PC-9 (cell line): ENCODE data around the gene ZNF708. TPM values are rescaled to one million over a fixed set of nuclear protein-coding genes. Genes with fewer than 3 reads are reported as not detected.
"Not testable (repeated sequence)": the region's sequence is repeated elsewhere in the genome, so short reads cannot be mapped to it uniquely, and the experiment has no call there.

Experiments
- BruUV-seq: library from RNA; stranded (reverse); fragments of 400-500 nt; replicated peaks from 2 replicates; lab custom pipeline; 2021; lab: Mats Ljungman, UMichigan
- CTCF ChIA-PET: fragments of 300-600 bp; sonication (Branson Sonifier 250); formaldehyde crosslinking; loops from one replicate; lab custom pipeline; 2022; ENCODE audit warnings: antibody characterized with exemption; lab: Charles Lee
- POLR2A ChIA-PET: fragments of 300-600 bp; sonication (Branson Sonifier 250); formaldehyde crosslinking; loops from one replicate; lab custom pipeline; 2022; ENCODE audit warnings: antibody characterized with exemption; ENCODE audit not compliant: unreplicated experiment; lab: Charles Lee
- DNase-seq, 2 experiments: peaks; one replicate each; pipeline versions ENCODE4 v3.0.0 to v3.0.0-alpha.2; 2015 to 2022; ENCODE audit warnings: mixed read lengths in 1 of 2
- H2AFZ ChIP-seq: fragments of 200-600 bp; sonication (generic); 2 replicates; pipeline ENCODE4 v1.8.1; 2017; ENCODE audit warnings: antibody characterized with exemption
- H3F3A ChIP-seq: fragments of 200-600 bp; sonication (generic); 2 replicates; pipeline ENCODE4 v1.8.1; 2017; ENCODE audit warnings: antibody characterized with exemption, mild to moderate bottlenecking, low read depth; ENCODE audit not compliant: insufficient read depth
- H3K27ac ChIP-seq: fragments of 200-600 bp; sonication (generic); 2 replicates; pipeline ENCODE4 v1.6.1; 2016; ENCODE audit warnings: mixed run types
- H3K27me3 ChIP-seq: fragments of 200-600 bp; sonication (generic); 2 replicates; pipeline ENCODE4 v1.6.1; 2016; ENCODE audit warnings: low read depth, mixed run types; ENCODE audit not compliant: insufficient read depth
- H3K36me3 ChIP-seq: fragments of 200-600 bp; sonication (generic); 2 replicates; pipeline ENCODE4 v1.6.1; 2016; ENCODE audit warnings: low read depth, mixed run types
- H3K4me1 ChIP-seq: fragments of 200-600 bp; sonication (generic); replicated peaks from 2 replicates; pipeline ENCODE4 v1.6.1; 2016; ENCODE audit warnings: mixed run types; ENCODE audit not compliant: insufficient read depth
- H3K4me2 ChIP-seq: fragments of 200-600 bp; sonication (generic); 2 replicates; pipeline ENCODE4 v1.6.1; 2017; ENCODE audit warnings: mixed run types
- H3K4me3 ChIP-seq: fragments of 200-600 bp; sonication (generic); 2 replicates; pipeline ENCODE4 v1.6.1; 2016; ENCODE audit warnings: mixed run types
- H3K79me2 ChIP-seq: fragments of 200-600 bp; sonication (generic); 2 replicates; pipeline ENCODE4 v1.6.1; 2017; ENCODE audit warnings: low read depth, mixed run types
- H3K9me2 ChIP-seq: fragments of 200-600 bp; sonication (generic); 2 replicates; pipeline ENCODE4 v1.8.1; 2017; ENCODE audit warnings: mild to moderate bottlenecking; ENCODE audit not compliant: insufficient read depth
- H3K9me3 ChIP-seq: fragments of 200-600 bp; sonication (generic); 2 replicates; pipeline ENCODE4 v1.8.1; 2016; ENCODE audit warnings: low read depth; ENCODE audit not compliant: insufficient read depth
- H4K20me1 ChIP-seq: fragments of 200-600 bp; sonication (generic); 2 replicates; pipeline ENCODE4 v1.8.1; 2017; ENCODE audit not compliant: insufficient read depth
- EZH2 ChIP-seq: fragments of 200-600 bp; sonication (generic); IDR thresholded peaks from 2 replicates; pipeline ENCODE4 v1.8.0; 2017; ENCODE audit warnings: antibody characterized with exemption, low read depth
- intact Hi-C: fragments of 100-400 bp; cut with micrococcal nuclease; formaldehyde crosslinking; loops from one replicate; pipeline ENCODE4 v1.10.0; 2022; ENCODE audit not compliant: unreplicated experiment
- total RNA-seq: library from RNA; stranded (reverse); gene quantifications from 2 replicates; pipeline ENCODE4 v1.2.3, GENCODE V29; 2021
- TF ChIP-seq, protein P1 (sequence below): fragments of 200-600 bp; sonication (generic); conservative IDR thresholded peaks from 2 replicates; pipeline ENCODE4 v1.6.1; 2017; ENCODE audit warnings: mixed run types, antibody characterized with exemption, mild to moderate bottlenecking, moderate library complexity

The ZNF708 gene
- total RNA-seq, 1 experiment from 2014 or later = 2.5 TPM

DNA sequence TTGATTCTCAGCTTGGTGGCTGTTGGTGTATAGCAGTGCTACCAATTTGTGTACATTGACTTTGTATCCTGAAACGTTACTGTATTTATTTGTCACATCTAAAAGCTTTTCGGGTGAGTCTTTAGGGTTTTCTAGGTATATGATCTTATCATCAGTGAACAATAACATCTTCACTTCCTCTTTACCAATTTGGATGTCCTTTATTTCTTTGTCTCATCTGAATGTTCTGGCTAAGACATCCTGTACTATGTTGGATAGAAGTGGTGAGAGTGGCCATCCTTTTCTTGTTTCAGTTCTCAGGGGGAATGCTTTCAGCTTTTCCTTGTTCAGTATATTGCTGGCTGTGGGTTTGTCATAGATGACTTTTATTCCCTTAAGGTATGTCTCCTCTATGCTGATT lies 23.6 kb upstream of the ZNF708 start:
- no peak overlapping the region for H2AFZ ChIP-seq
- no peak overlapping the region for H3K4me3 ChIP-seq
- no peaks in the 10 kb centered on the region for H3K27me3 ChIP-seq
- no peaks in the 10 kb centered on the region for H3K79me2 ChIP-seq
- no peaks in the 10 kb centered on the region for H3K9me2 ChIP-seq
- no TSS peak for BruUV-seq
- CTCF ChIA-PET = no interaction called here
- TF ChIP-seq EZH2 = no peak
- TF ChIP-seq, protein P1, sequence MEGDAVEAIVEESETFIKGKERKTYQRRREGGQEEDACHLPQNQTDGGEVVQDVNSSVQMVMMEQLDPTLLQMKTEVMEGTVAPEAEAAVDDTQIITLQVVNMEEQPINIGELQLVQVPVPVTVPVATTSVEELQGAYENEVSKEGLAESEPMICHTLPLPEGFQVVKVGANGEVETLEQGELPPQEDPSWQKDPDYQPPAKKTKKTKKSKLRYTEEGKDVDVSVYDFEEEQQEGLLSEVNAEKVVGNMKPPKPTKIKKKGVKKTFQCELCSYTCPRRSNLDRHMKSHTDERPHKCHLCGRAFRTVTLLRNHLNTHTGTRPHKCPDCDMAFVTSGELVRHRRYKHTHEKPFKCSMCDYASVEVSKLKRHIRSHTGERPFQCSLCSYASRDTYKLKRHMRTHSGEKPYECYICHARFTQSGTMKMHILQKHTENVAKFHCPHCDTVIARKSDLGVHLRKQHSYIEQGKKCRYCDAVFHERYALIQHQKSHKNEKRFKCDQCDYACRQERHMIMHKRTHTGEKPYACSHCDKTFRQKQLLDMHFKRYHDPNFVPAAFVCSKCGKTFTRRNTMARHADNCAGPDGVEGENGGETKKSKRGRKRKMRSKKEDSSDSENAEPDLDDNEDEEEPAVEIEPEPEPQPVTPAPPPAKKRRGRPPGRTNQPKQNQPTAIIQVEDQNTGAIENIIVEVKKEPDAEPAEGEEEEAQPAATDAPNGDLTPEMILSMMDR = no peak
- H4K20me1 ChIP-seq = no peaks in the 10 kb centered on the region
- peaks cover 27% of the 10 kb centered on the region for H3K9me3 ChIP-seq
- intact Hi-C loops = no loop called here
- no peak overlapping the region for H3K27ac ChIP-seq
- POLR2A ChIA-PET = no interaction called here
- H3F3A ChIP-seq = no peaks in the 10 kb centered on the region
- no peaks in the 10 kb centered on the region for H3K36me3 ChIP-seq
- no peaks in the 10 kb centered on the region for H3K4me1 ChIP-seq
- no peak for DNase-seq
- no peak overlapping the region for H3K4me2 ChIP-seq

DNA sequence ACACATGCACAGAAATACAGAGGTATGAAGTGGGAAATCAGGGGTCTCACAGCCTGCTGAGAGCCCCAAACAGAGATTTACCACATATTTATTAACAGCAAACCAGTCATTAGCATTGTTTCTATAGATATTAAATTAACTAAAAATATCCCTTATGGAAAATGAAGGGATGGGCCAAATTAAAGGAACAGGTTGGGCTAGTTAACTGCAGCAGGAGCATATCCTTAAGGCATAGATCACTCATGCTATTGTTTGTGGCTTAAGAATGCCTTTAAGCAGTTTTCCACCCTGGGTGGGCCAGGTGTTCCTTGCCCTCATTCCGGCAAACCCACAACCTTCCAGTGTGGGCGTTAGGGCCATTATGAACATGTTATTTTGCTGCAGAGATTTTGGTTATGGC lies 15.6 kb upstream of the ZNF708 start:
- H3K36me3 ChIP-seq, H3K79me2 ChIP-seq, H4K20me1 ChIP-seq, POLR2A ChIA-PET, H3K27ac ChIP-seq, intact Hi-C loops, H3K9me2 ChIP-seq, BruUV-seq, H3F3A ChIP-seq, H3K4me3 ChIP-seq, H3K27me3 ChIP-seq, H3K4me1 ChIP-seq, DNase-seq, H3K4me2 ChIP-seq, CTCF ChIA-PET: not testable (repeated sequence)
- peaks cover 39% of the 10 kb centered on the region for H3K9me3 ChIP-seq
- 0 out of 2 replicates have a peak overlapping the region, but pooled peaks have one; percentile 37 for H2AFZ ChIP-seq

DNA sequence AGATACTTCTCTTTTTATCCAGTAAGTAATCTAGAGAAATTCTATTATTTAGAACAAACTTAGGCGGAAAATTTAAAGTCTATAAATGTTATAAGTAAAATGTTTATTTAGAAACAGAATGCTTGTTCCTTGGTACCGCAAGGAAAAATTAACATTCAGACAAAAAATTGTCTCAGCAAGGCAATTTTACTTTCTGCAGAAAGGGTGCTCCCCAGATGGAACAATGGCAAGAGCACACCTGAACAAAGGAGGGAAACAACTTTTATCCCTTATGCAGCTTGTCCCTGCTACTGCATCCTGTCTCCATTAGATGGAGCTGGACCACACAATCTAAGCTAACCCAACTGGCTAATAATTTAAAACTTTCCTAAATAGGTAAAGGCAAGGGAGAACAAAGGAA lies 6.5 kb upstream of the ZNF708 start:
- Histone ChIP-seq H3K36me3 (no peaks in the 10 kb centered on the region), H3K79me2 (no peaks in the 10 kb centered on the region), H3K4me2 (no peak overlapping the region), H4K20me1 (no peaks in the 10 kb centered on the region), H3F3A (no peaks in the 10 kb centered on the region), H3K4me3 (no peak overlapping the region), H2AFZ (no peak overlapping the region), H3K27me3 (no peaks in the 10 kb centered on the region), H3K9me2 (no peaks in the 10 kb centered on the region), H3K27ac (no peak overlapping the region), H3K9me3 (peaks cover 30% of the 10 kb centered on the region), H3K4me1 (no peaks in the 10 kb centered on the region)
- DNase-seq = no peak
- BruUV-seq = no TSS peak
- ChIA-PET POLR2A (no interaction called here), CTCF (no interaction called here)
- TF ChIP-seq, protein P1 = no peak
- no peak for TF ChIP-seq EZH2
- intact Hi-C loops = no loop called here

DNA sequence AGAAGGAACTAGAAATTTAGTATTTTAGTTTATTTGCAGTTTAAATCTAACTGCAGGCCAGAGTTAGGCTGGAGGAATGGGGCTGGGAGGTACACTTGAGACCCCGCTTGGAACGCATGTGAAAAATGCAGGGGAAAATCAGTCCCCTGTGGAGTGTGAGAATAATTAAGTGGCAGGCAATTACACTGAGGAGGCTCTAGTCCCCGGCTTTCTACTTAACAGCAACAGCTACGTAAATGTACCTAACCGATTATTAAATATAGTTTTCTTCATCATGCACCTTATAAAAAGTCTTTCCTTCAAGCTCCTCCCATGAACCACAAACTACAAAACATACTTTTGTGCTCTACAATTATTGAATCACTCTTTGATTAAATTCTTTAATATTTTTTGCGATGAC lies 804 bp downstream of the ZNF708 start:
- BruUV-seq = no TSS peak
- peaks cover 4% of the 10 kb centered on the region; the same call in 1 of the 2 replicates for H3F3A ChIP-seq
- CTCF ChIA-PET = interaction anchor here (1.2 kb wide), 1 partner anchor 69 kb away, joined by 3 read pairs; no protein-coding TSS in a partner anchor
- peaks cover 25% of the 10 kb centered on the region for H3K36me3 ChIP-seq
- peaks cover 21% of the 10 kb centered on the region for H3K9me3 ChIP-seq
- intact Hi-C loops = loop anchor here (2.0 kb wide), 2 partner anchors 30 to 68 kb away; partner anchors contain the start of genes ZNF493 and ZNF738
- H3K27ac ChIP-seq = 0 out of 2 replicates have a peak overlapping the region, but pooled peaks have one; percentile 57
- POLR2A ChIA-PET = interaction anchor here (0.6 to 1.0 kb wide), 3 partner anchors 30 to 186 kb away, joined by 3 to 5 read pairs (median 4); partner anchors contain the start of genes ZNF431 and ZNF738
- H3K27me3 ChIP-seq = no peaks in the 10 kb centered on the region
- H3K4me3 ChIP-seq = peak overlapping the region; percentile 79
- H2AFZ ChIP-seq = peak overlapping the region; percentile 99
- H3K4me2 ChIP-seq = peak overlapping the region; percentile 84
- TF ChIP-seq, protein P1 = no peak
- no peak for TF ChIP-seq EZH2
- H3K4me1 ChIP-seq = peaks cover 7% of the 10 kb centered on the region
- no peaks in the 10 kb centered on the region for H3K9me2 ChIP-seq
- no peak for DNase-seq
- H4K20me1 ChIP-seq = no peaks in the 10 kb centered on the region
- H3K79me2 ChIP-seq = peaks cover 27% of the 10 kb centered on the region
